Stimulated activated CD8-positive, alpha-beta memory T cell treated with anti-CD3 and anti-CD28 coated beads, Interleukin-7, amount 100 ng/mL, for 1 hour (primary cell): ENCODE results near the gene GOLGA6L24.
"Not testable (repeated sequence)": the region's sequence is repeated elsewhere in the genome, so short reads cannot be mapped to it uniquely, and the experiment has no call there.

Experiments
- DNase-seq, 2 donors: peaks; one replicate each; pipeline ENCODE4 v3.0.0-alpha.2; 2020; ENCODE audit warnings: low read depth in 2 of 2

Gene GOLGA6L24

DNA sequence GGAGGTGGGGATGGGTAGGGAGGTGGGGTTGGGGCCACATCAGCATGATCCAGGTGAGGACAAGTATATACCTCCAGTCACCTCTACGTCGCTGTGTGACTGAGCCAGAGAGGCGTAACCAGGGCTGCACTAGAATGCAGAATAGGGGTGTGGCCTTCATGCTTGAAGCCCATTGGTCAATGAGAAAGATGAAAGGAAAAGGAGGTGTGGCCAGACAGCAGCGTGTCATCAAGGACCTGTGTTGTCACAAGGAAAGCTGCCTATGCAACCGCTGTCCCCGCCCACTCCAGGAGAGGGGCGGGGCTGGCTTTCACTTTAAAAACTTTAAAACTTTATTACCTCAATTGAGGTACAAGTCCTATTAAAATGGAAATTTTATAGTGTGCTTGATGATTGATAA is at the start of gene GOLGA6L24:
GOLGA6L24 (minus strand) TSS at position 101 of the 400 bp plus-strand sequence; CDS start at position 40, 61 bp downstream.
- not testable (repeated sequence) for DNase-seq

DNA sequence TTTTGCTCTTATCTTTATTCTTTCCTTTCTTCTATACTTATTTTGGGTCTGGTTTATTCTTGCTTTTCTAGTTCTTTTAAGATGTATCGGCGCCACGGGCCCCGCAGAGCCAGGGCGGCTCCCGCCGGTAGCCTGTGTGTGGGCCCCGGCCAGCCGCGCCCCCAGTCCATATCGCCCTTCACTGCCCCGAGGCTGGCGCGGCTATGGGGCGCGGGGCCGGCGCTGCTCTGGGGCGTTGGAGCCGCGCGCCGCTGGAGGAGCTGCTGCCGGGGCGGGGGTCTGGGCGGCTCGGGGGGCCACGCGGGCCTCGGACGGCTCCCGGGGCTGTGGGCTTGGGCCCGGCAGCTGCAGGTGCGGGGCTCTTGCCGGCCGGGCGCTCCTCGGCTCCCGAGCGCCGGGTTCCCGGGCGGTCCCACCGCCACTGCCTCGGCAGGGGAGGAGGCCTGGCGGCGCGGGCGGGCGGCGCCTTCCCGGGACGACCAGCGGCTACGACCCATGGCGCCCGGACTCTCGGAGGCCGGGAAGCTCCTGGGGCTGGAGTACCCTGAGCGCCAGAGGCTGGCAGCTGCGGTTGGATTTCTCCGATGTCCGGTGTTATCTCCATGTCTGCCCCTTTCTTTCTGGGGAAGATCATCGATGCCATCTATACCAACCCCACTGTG is 45.0 kb upstream of the GOLGA6L24 start:
- not testable (repeated sequence) for DNase-seq

DNA sequence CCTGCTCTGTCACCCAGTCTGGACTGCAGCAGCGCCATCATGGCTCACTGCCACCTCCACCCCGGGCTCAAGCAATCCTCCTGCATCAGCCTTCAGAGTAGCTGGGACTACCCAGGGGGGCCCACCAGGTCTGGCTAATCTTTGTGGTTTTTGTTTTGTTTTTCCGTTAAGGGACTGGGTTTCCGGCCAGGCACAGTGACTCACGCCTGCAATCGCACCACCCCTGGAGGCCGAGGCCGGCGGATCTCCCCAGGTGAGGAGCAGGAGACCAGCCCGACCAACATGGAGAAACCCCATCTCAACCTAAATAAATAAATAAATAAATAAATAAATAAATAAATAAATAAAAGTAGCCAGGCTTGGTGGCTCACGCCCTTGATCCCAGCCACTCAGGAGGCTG is 38.1 kb upstream of the GOLGA6L24 start:
- not testable (repeated sequence) for DNase-seq

DNA sequence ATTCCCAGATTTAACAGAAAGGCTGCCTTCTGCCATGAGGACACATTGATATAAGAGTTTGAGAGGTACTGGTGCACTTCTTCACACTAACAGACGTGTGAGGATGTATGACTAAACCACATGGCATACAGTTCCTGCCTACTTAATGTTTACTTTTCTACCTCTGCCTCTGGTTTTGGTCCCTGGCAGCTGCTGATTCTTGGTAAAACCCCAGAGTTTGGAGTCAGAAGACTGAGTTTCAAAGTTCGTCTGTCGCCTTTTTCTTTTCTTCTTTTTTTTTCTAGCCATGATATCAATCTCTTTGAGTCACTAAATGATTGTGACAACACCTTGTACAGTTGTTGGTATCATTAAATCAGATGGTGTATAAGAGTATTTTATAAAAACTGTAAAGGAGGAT is 22.2 kb upstream of the GOLGA6L24 start:
- not testable (repeated sequence) for DNase-seq

- not testable (repeated sequence) for DNase-seq
Measured at GRCh38 chr15:28378364-28378763, 20.5 kb upstream of the GOLGA6L24 start, which contains the start of gene GOLGA8F. Gene GOLGA8F (plus strand): TSS chr15:28378664. CDS start chr15:28378762, 98 bp downstream.

- DNase-seq = not testable (repeated sequence)
Measured at GRCh38 chr15:28365502-28365901, 7.6 kb upstream of the GOLGA6L24 start.

DNA sequence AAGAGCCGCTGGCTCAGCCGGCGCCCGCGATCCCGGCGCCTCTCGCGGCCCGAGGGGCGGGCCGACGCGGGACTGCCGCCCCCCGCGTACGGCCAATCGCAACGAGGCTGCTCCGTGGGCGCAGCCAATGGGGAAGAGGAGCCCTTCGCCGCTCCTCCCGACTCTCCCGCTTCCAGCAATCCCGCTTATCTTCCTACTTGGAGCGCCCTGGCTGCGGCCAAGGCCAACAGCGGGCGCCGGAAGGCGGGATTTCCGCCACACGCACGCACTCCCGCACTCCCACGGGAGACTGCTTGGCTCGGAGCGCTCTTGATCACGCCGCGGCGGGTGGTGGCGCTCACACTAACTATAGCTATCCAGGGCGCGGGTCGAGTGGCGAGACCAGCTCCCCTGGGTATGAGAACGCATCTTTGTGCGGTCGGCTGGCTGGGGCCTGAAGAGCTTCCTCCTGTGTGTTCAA is 35.7 kb downstream of the GOLGA6L24 start, which contains the start of gene HERC2:
HERC2 (minus strand) TSS at position 51 of the 460 bp plus-strand sequence. CDS start 746 bp downstream, outside the sequence.
- not testable (repeated sequence) for DNase-seq

- DNase-seq = not testable (repeated sequence)
Measured at GRCh38 chr15:28321358-28322078, 36.4 kb downstream of the GOLGA6L24 start.

GRCh38 chr15:28319725-28320124 is 38.2 kb downstream of the GOLGA6L24 start:
- DNase-seq = not testable (repeated sequence)

DNA sequence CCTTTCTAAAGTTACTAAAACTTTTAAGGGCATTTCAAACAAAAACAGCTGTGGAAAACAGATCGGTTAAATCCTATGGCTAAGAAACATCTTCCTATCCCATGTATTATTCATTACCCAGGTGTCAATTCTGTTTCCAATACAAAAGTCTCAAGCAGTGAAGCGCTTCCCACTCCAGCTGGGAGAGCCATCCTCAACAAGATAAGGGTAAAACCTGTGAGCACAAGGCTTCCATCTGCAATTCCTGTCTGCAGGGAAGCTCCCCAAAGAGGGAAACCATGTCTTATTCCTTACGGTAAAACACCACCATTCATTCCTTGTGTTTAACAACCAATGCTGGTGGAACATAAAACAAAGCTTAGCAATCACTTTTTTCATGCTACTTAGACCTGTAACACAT is 39.1 kb downstream of the GOLGA6L24 start:
- not testable (repeated sequence) for DNase-seq

DNA sequence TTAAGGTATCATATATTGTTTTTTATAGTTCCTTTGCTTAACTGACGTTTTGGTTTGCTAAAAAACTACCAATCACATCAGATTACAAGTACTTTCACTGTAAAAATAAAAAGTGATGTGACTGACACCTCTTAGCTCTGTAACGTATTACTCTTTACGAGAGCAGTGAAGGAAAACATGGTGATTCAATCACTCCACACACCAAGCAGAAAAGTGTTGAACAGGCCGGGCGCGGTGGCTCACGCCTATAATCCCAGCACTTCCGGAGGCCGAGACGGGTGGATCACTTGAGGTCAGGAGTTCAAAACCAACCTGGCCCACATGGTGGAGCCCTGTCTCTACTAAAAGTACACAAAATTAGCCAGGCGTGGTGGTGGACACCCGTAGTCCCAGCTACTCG is 39.8 kb downstream of the GOLGA6L24 start:
- not testable (repeated sequence) for DNase-seq

- DNase-seq = not testable (repeated sequence)
Measured at GRCh38 chr15:28316958-28317357, 40.9 kb downstream of the GOLGA6L24 start.

GRCh38 chr15:28310454-28310853 is 47.4 kb downstream of the GOLGA6L24 start:
- not testable (repeated sequence) for DNase-seq

GRCh38 chr15:28308718-28309117 is 49.2 kb downstream of the GOLGA6L24 start:
- not testable (repeated sequence) for DNase-seq
